Common myeloid progenitor, CD34-positive (primary cell): ENCODE results near the gene NTPCR.
"Not testable (repeated sequence)": the region's sequence is repeated elsewhere in the genome, so short reads cannot be mapped to it uniquely, and the experiment has no call there.

Experiments
- CTCF ChIA-PET: fragments of 350-600 bp; sonication (Branson Sonifier 250); formaldehyde crosslinking; loops from one replicate; lab custom pipeline; 2021; ENCODE audit warnings: antibody characterized with exemption; lab: Charles Lee
- POLR2A ChIA-PET: fragments of 350-600 bp; sonication (Branson Sonifier 250); formaldehyde crosslinking; loops from one replicate; lab custom pipeline; 2021; ENCODE audit warnings: antibody characterized with exemption; lab: Charles Lee
- DNase-seq, 3 donors: peaks; one replicate each; pipeline versions ENCODE4 v3.0.0 to v3.0.0-alpha.2; 2013
- H3K27ac ChIP-seq, 2 experiments: 1 replicate in 1 of 2; 2 replicates in 1 of 2; pipeline ENCODE4 v1.7.0; 2013; ENCODE audit warnings: inconsistent platforms in 2 of 2, low read length in 2 of 2, mild to moderate bottlenecking in 2 of 2, low read depth in 1 of 2, moderate library complexity in 1 of 2; ENCODE audit not compliant: severe bottlenecking in 2 of 2, insufficient read depth in 1 of 2, poor library complexity in 1 of 2
- H3K27me3 ChIP-seq, 5 experiments: replicated peaks in 2 of 5; 1 replicate in 3 of 5; 2 replicates in 2 of 5; pipeline versions ENCODE4 v1.6.1 to v1.7.0; 2013; ENCODE audit warnings: low read length in 4 of 5, mild to moderate bottlenecking in 2 of 5, moderate library complexity in 2 of 5, inconsistent platforms in 1 of 5; ENCODE audit not compliant: insufficient read depth in 5 of 5, control insufficient read depth in 4 of 5
- H3K36me3 ChIP-seq, 4 experiments: 1 replicate in 2 of 4; 2 replicates in 2 of 4; pipeline versions ENCODE4 v1.6.1 to v1.7.0; 2013; ENCODE audit warnings: low read length in 3 of 4, control low read depth in 1 of 4, mild to moderate bottlenecking in 1 of 4; ENCODE audit not compliant: control insufficient read depth in 4 of 4, insufficient read depth in 4 of 4
- H3K4me1 ChIP-seq, 4 experiments: 1 replicate in 3 of 4; 2 replicates in 1 of 4; pipeline versions ENCODE4 v1.6.1 to v1.7.1; 2013; ENCODE audit warnings: low read length in 3 of 4, mild to moderate bottlenecking in 3 of 4, control low read depth in 1 of 4, inconsistent platforms in 1 of 4, moderate library complexity in 1 of 4; ENCODE audit not compliant: control insufficient read depth in 4 of 4, insufficient read depth in 4 of 4; ENCODE audit errors: control extremely low read depth in 1 of 4
- H3K4me3 ChIP-seq, 7 experiments: 1 replicate in 4 of 7; 2 replicates in 3 of 7; pipeline versions ENCODE4 v1.5.1 to v1.7.0; 2013; ENCODE audit warnings: mild to moderate bottlenecking in 7 of 7, low read length in 6 of 7, moderate library complexity in 6 of 7, inconsistent platforms in 2 of 7, low read depth in 2 of 7, control low read depth in 1 of 7; ENCODE audit not compliant: insufficient read depth in 4 of 7, control insufficient read depth in 1 of 7; ENCODE audit errors: extremely low read depth in 1 of 7
- H3K9me3 ChIP-seq, 5 experiments: 1 replicate in 4 of 5; 2 replicates in 1 of 5; pipeline versions ENCODE4 v1.6.1 to v1.7.1; 2013; ENCODE audit warnings: low read length in 4 of 5, mild to moderate bottlenecking in 2 of 5, inconsistent platforms in 1 of 5, low read depth in 1 of 5, moderate library complexity in 1 of 5; ENCODE audit not compliant: control insufficient read depth in 4 of 5, insufficient read depth in 2 of 5; ENCODE audit errors: control extremely low read depth in 1 of 5
- WGBS: methylation state at CpG from one replicate; pipeline ENCODE4 v1.1.5; 2013; ENCODE audit not compliant: insufficient coverage; 5-methylcytosine and 5-hydroxymethylcytosine counted together

NTPCR gene

GRCh38 chr1:232925421-232926220, 24.8 kb upstream of the NTPCR start:
- CTCF ChIA-PET: interaction anchor here (1.4 kb wide), 1 partner anchor 9 kb away, joined by 3 read pairs; no protein-coding TSS in a partner anchor
- no peaks in the 10 kb centered on the region for H3K4me1 ChIP-seq
- no peak overlapping the region for H3K4me3 ChIP-seq
- peaks cover 0 to 2% (median 0%) of the 10 kb centered on the region in 5 experiments for H3K9me3 ChIP-seq
- WGBS: 92% methylated on average over 2 of the region's 5 CpGs
- POLR2A ChIA-PET: no interaction called here
- no peaks in the 10 kb centered on the region for H3K27me3 ChIP-seq
- no peak for DNase-seq
- H3K27ac ChIP-seq: no peak overlapping the region
- no peaks in the 10 kb centered on the region for H3K36me3 ChIP-seq

GRCh38 chr1:232927166-232927565, 23.2 kb upstream of the NTPCR start:
- POLR2A ChIA-PET, H3K4me1 ChIP-seq, CTCF ChIA-PET, H3K27ac ChIP-seq, DNase-seq, H3K27me3 ChIP-seq, H3K9me3 ChIP-seq, H3K4me3 ChIP-seq, H3K36me3 ChIP-seq: not testable (repeated sequence)
- 95% methylated on average over 6 of the region's 6 CpGs for WGBS

GRCh38 chr1:232927830-232928505, 22.4 kb upstream of the NTPCR start:
- Histone ChIP-seq H3K36me3 (no peaks in the 10 kb centered on the region), H3K27me3 (no peaks in the 10 kb centered on the region), H3K9me3 (peaks cover 0 to 2% (median 0%) of the 10 kb centered on the region in 5 experiments), H3K27ac (no peak overlapping the region), H3K4me3 (no peak overlapping the region), H3K4me1 (no peaks in the 10 kb centered on the region)
- DNase-seq: no peak
- WGBS: 86% methylated on average over 4 of the region's 4 CpGs
- CTCF ChIA-PET: no interaction called here
- POLR2A ChIA-PET: no interaction called here

GRCh38 chr1:232932486-232933425, 17.7 kb upstream of the NTPCR start:
- WGBS: no CpG with 5 or more reads among the region's 3 CpGs
- DNase-seq: no peak
- H3K9me3 ChIP-seq: peaks cover 0 to 2% (median 0%) of the 10 kb centered on the region in 5 experiments
- H3K36me3 ChIP-seq: no peaks in the 10 kb centered on the region
- no peaks in the 10 kb centered on the region for H3K27me3 ChIP-seq
- no peak overlapping the region for H3K4me3 ChIP-seq
- no peak overlapping the region for H3K27ac ChIP-seq
- POLR2A ChIA-PET: interaction anchor here (0.6 to 0.7 kb wide), 2 partner anchors 10 to 287 kb away, joined by 3 read pairs; no protein-coding TSS in a partner anchor
- CTCF ChIA-PET: no interaction called here
- no peaks in the 10 kb centered on the region for H3K4me1 ChIP-seq

GRCh38 chr1:232936941-232937340, 13.5 kb upstream of the NTPCR start:
- ChIA-PET POLR2A (interaction anchor here (0.5 kb wide), 1 partner anchor 158 kb away, joined by 3 read pairs; no protein-coding TSS in a partner anchor), CTCF (no interaction called here)
- no peak overlapping the region for H3K4me3 ChIP-seq
- no peaks in the 10 kb centered on the region for H3K4me1 ChIP-seq
- H3K9me3 ChIP-seq: peaks cover 0 to 2% (median 0%) of the 10 kb centered on the region in 5 experiments
- 99% methylated on average over 6 of the region's 6 CpGs for WGBS
- no peak for DNase-seq
- H3K36me3 ChIP-seq: no peaks in the 10 kb centered on the region
- no peak overlapping the region for H3K27ac ChIP-seq
- no peaks in the 10 kb centered on the region for H3K27me3 ChIP-seq

GRCh38 chr1:232937741-232938375, 12.6 kb upstream of the NTPCR start:
- DNase-seq: peak in 2 of 3 donors; percentile 14 to 23
- POLR2A ChIA-PET: no interaction called here
- peaks cover 0 to under 1% (median 0%) of the 10 kb centered on the region in 5 experiments for H3K9me3 ChIP-seq
- H3K4me1 ChIP-seq: no peaks in the 10 kb centered on the region
- 93% methylated on average over 6 of the region's 8 CpGs for WGBS
- H3K27ac ChIP-seq: no peak overlapping the region
- H3K27me3 ChIP-seq: no peaks in the 10 kb centered on the region
- CTCF ChIA-PET: no interaction called here
- H3K4me3 ChIP-seq: no peak overlapping the region
- no peaks in the 10 kb centered on the region for H3K36me3 ChIP-seq
